HCT116 (cell line): ENCODE results near the gene ARFGAP1. TPM values are rescaled to one million over a fixed set of nuclear protein-coding genes. Genes with fewer than 3 reads are reported as not detected.
A peak's percentile ranks its signal among the peaks of the same experiment; 100 is the strongest.

Source experiments
- ATAC-seq: fragments of 200-7000 bp; cut with Tn5 transposase; 2 replicates; pipeline ENCODE4 v1.9.1; 2020; ENCODE audit warnings: mild to moderate bottlenecking, moderate library complexity
- BruUV-seq: library from RNA; stranded (reverse); fragments of 400-500 nt; replicated peaks from 2 replicates; lab custom pipeline; 2021; lab: Mats Ljungman, UMichigan
- CTCF ChIA-PET: fragments of 300-600 bp; sonication (Branson Sonifier 250); formaldehyde crosslinking; loops from one replicate; lab custom pipeline; 2021; ENCODE audit warnings: antibody characterized with exemption; lab: Charles Lee
- POLR2A ChIA-PET: fragments of 300-600, 350-600 bp; sonication (Branson Sonifier 250); formaldehyde crosslinking; loops from one replicate; lab custom pipeline; 2021; ENCODE audit warnings: antibody characterized with exemption; lab: Charles Lee
- RAD21 ChIA-PET, 2 experiments: fragments of 300-600 bp; sonication (Branson Sonifier 250); formaldehyde crosslinking; loops; one replicate each; lab custom pipeline; 2023; ENCODE audit warnings: low total read pairs in 2 of 2; ENCODE audit not compliant: uncharacterized antibody in 2 of 2, unreplicated experiment in 2 of 2, low non-redundant PET in 1 of 2; lab: Charles Lee
- DNase-seq: peaks from one replicate; pipeline ENCODE4 v3.0.0-alpha.2; 2010; ENCODE audit warnings: low read depth, low spot score
- H2AFZ ChIP-seq: fragments of 200-600 bp; shearing (Covaris generic), sonication (generic); 2 replicates; pipeline ENCODE4 v1.6.1; 2017; ENCODE audit warnings: low read depth, mixed run types, mixed read lengths, antibody characterized with exemption, low read length; ENCODE audit not compliant: poor library complexity, severe bottlenecking
- H3K27ac ChIP-seq: 2 replicates; pipeline ENCODE4 v1.5.1; 2012; ENCODE audit warnings: low read depth, low read length
- H3K27me3 ChIP-seq: fragments of 200-600 bp; sonication (generic); 2 replicates; pipeline ENCODE4 v1.6.1; 2016; ENCODE audit warnings: mixed run types, low read length, mixed read lengths; ENCODE audit not compliant: insufficient read depth
- H3K36me3 ChIP-seq, 2 experiments: fragments of 200-500 bp in 1 of 2; fragments of 200-600 bp in 1 of 2; sonication (Bioruptor generic) in 1 of 2; sonication (generic) in 1 of 2; 2 replicates each; pipeline versions ENCODE4 v1.5.1 to v1.6.1; 2014 to 2016; ENCODE audit warnings: low read length in 2 of 2, inconsistent platforms in 1 of 2, mixed read lengths in 1 of 2, mixed run types in 1 of 2; ENCODE audit not compliant: insufficient read depth in 2 of 2, control insufficient read depth in 1 of 2
- H3K4me1 ChIP-seq, 2 experiments: fragments of 200-600 bp in 1 of 2; sonication (generic) in 1 of 2; 2 replicates each; pipeline versions ENCODE4 v1.5.1 to v1.6.1; 2012 to 2017; ENCODE audit warnings: low read length in 2 of 2, inconsistent platforms in 1 of 2, mild to moderate bottlenecking in 1 of 2, mixed read lengths in 1 of 2, mixed run types in 1 of 2, moderate library complexity in 1 of 2; ENCODE audit not compliant: insufficient read depth in 2 of 2, control insufficient read depth in 1 of 2
- H3K4me2 ChIP-seq: fragments of 200-600 bp; sonication (generic); 2 replicates; pipeline ENCODE4 v1.6.1; 2017; ENCODE audit warnings: mixed run types, low read length, mixed read lengths
- H3K4me3 ChIP-seq, 2 experiments: fragments of 200-600 bp in 1 of 2; sonication (generic) in 1 of 2; replicated peaks in 1 of 2; 2 replicates each; pipeline ENCODE4 v1.5.1; 2011 to 2016; ENCODE audit warnings: low read length in 2 of 2, control low read depth in 1 of 2, low read depth in 1 of 2, mild to moderate bottlenecking in 1 of 2, mixed read lengths in 1 of 2, mixed run types in 1 of 2
- H3K79me2 ChIP-seq: fragments of 200-600 bp; sonication (generic); 2 replicates; pipeline ENCODE4 v1.6.1; 2017; ENCODE audit warnings: mild to moderate bottlenecking, mixed run types, low read length, moderate library complexity, mixed read lengths; ENCODE audit not compliant: insufficient read depth
- H3K9ac ChIP-seq: fragments of 200-600 bp; sonication (generic); 2 replicates; pipeline ENCODE4 v1.6.1; 2016; ENCODE audit warnings: low read length, mixed read lengths
- H3K9me2 ChIP-seq: fragments of 200-600 bp; sonication (generic), shearing (Covaris generic); 2 replicates; pipeline ENCODE4 v1.6.1; 2017; ENCODE audit warnings: mixed run types, mild to moderate bottlenecking, moderate library complexity; ENCODE audit not compliant: insufficient read depth
- H3K9me3 ChIP-seq, 2 experiments: fragments of 200-500 bp in 1 of 2; fragments of 200-600 bp in 1 of 2; sonication (Bioruptor generic) in 1 of 2; sonication (generic) in 1 of 2; 2 replicates each; pipeline ENCODE4 v1.6.1; 2014 to 2017; ENCODE audit warnings: low read length in 2 of 2, mixed read lengths in 2 of 2, inconsistent platforms in 1 of 2, low read depth in 1 of 2, mild to moderate bottlenecking in 1 of 2, mixed run types in 1 of 2, moderate library complexity in 1 of 2; ENCODE audit not compliant: control insufficient read depth in 1 of 2, insufficient read depth in 1 of 2
- H4K20me1 ChIP-seq: fragments of 200-600 bp; sonication (generic), shearing (Covaris generic); 2 replicates; pipeline ENCODE4 v1.6.1; 2017; ENCODE audit warnings: mixed run types, mild to moderate bottlenecking, moderate library complexity; ENCODE audit not compliant: insufficient read depth
- CBX3 ChIP-seq: IDR thresholded peaks from 2 replicates; pipeline ENCODE4 v1.6.1; 2012; ENCODE audit warnings: low read depth
- CTCF ChIP-seq, 3 experiments: fragments of 200-600 bp in 1 of 3; sonication (generic) in 1 of 3; IDR thresholded peaks in 2 of 3; conservative IDR thresholded peaks in 1 of 3; 2 replicates each; pipeline ENCODE4 v1.5.1; 2012 to 2017; ENCODE audit warnings: low read depth in 2 of 3, low read length in 2 of 3, antibody characterized with exemption in 1 of 3, borderline replicate concordance in 1 of 3, control low read depth in 1 of 3, mild to moderate bottlenecking in 1 of 3, mixed read lengths in 1 of 3, mixed run types in 1 of 3, moderate library complexity in 1 of 3; ENCODE audit not compliant: insufficient read depth in 1 of 3
- EGR1 ChIP-seq: IDR thresholded peaks from 2 replicates; pipeline ENCODE4 v1.6.1; 2012; ENCODE audit warnings: low read depth
- ELF1 ChIP-seq: IDR thresholded peaks from 2 replicates; pipeline ENCODE4 v1.6.1; 2012; ENCODE audit warnings: low read depth, borderline replicate concordance
- EZH2phosphoT487 ChIP-seq: fragments of 200-600 bp; IDR thresholded peaks from 2 replicates; pipeline ENCODE4 v1.6.1; 2018; ENCODE audit warnings: antibody characterized with exemption, borderline replicate concordance
- FOSL1 ChIP-seq: IDR thresholded peaks from 2 replicates; pipeline ENCODE4 v1.6.1; 2012; ENCODE audit warnings: low read depth
- POLR2AphosphoS5 ChIP-seq: IDR thresholded peaks from 2 replicates; pipeline ENCODE4 v1.6.1; 2011; ENCODE audit warnings: mild to moderate bottlenecking, low read depth, low read length, moderate library complexity
- REST ChIP-seq: IDR thresholded peaks from 2 replicates; pipeline ENCODE4 v1.6.1; 2012; ENCODE audit warnings: low read depth
- SIN3A ChIP-seq: IDR thresholded peaks from 2 replicates; pipeline ENCODE4 v1.6.1; 2012; ENCODE audit warnings: low read depth
- ZNF274 ChIP-seq: fragments of 200-500 bp; sonication (Bioruptor generic); IDR thresholded peaks from 2 replicates; pipeline ENCODE4 v1.6.1; 2014; ENCODE audit warnings: mild to moderate bottlenecking, low read depth, low read length, inconsistent platforms
- intact Hi-C: fragments of 100-400 bp; cut with micrococcal nuclease; formaldehyde crosslinking; loops from 2 replicates; pipeline ENCODE4 v1.10.0; 2022
- total RNA-seq: library from RNA; stranded (reverse); gene quantifications from one replicate; pipeline ENCODE4 v1.2.1, GENCODE V29; 2021; ENCODE audit not compliant: unreplicated experiment
- TF ChIP-seq, protein P1 (sequence below): IDR thresholded peaks from 2 replicates; pipeline ENCODE4 v1.6.1; 2012

The ARFGAP1 gene
- total RNA-seq, 1 experiment from 2014 or later: 94.4 TPM

DNA sequence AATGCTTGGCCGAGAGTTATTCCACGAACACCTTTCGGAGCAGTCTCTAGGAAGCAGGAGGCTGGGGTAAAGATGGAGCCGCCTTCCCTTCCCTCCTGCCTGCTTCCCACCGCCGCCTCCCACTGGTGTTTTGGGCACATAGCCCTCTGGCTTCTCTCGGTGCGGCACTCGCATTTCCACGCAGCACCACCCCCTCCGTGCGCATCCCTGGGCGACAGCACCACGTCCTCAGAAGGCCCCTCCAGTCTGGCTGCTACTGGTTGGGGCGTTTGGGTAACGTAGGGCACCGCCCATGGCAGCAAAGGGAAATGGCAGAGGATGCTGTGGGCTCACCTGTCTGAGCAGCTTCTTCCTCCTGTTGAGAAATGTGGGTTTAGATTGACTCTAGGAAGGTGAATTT is 22.8 kb downstream of the ARFGAP1 start:
- Histone ChIP-seq H3K79me2 (no peaks in the 10 kb centered on the region), H3K4me3 (no peak overlapping the region), H3K9me2 (no peaks in the 10 kb centered on the region)
- intact Hi-C loops: no loop called here
- TF ChIP-seq POLR2AphosphoS5 (no peak), CTCF (IDR thresholded peaks at IDR 0.05 in 2 of 3, conservative IDR thresholded peaks at IDR 0.05 in 1 of 3; ENCODE audit: borderline replicate concordance in 1 of 3, insufficient read depth in 1 of 3, low read depth in 2 of 3, low read length in 2 of 3) (peak; percentile 9 to 45 (median 28); a peak in 3 of 6 replicates)
- TF ChIP-seq, all 23 proteins: peak for 1
- Histone ChIP-seq H3K27me3 (peaks cover 3% of the 10 kb centered on the region; the same call in 1 of the 2 replicates), H3K27ac (no peak overlapping the region), H3K4me2 (no peak overlapping the region), H2AFZ (no peak overlapping the region), H3K9me3 (no peaks in the 10 kb centered on the region), H3K4me1 (peaks cover 4 to 17% of the 10 kb centered on the region in 2 experiments; a peak in 3 of 4 replicates), H3K36me3 (no peaks in the 10 kb centered on the region), H3K9ac (no peak overlapping the region), H4K20me1 (no peaks in the 10 kb centered on the region)
- ATAC-seq (peak; percentile 37), DNase-seq (no peak)
- POLR2A ChIA-PET: no interaction called here
- RAD21 ChIA-PET: no interaction called here
- CTCF ChIA-PET: interaction anchor here (1.4 kb wide), 2 partner anchors 72 to 86 kb away, joined by 4 read pairs; no protein-coding TSS in a partner anchor
- no TSS peak for BruUV-seq

DNA sequence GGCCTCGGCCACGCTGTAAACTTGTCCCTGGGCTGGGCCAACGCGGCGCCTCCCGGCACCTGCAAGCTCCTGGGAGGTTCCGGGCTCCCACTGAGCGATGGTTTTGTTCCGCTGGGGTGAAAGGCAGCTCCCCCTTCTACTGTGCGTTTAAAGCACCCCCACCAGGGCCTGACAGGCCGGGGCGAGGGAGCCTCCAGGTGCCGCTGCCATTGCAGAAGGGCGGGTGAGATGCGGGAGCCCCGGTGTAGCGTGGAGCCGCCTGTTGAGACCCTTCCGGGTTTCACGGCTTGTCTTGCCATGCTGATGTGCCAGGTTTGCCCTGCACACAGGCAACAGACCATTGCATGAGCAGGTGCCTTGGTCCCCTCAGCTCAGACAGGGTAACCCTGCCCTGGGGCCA is 23.2 kb downstream of the ARFGAP1 start:
- ATAC-seq (no peak), DNase-seq (no peak)
- Histone ChIP-seq H3K9me3 (no peaks in the 10 kb centered on the region), H3K4me3 (no peak overlapping the region), H3K27ac (no peak overlapping the region), H3K4me2 (no peak overlapping the region), H3K79me2 (no peaks in the 10 kb centered on the region), H3K4me1 (peaks cover 3 to 13% of the 10 kb centered on the region in 2 experiments; a peak in 3 of 4 replicates), H3K27me3 (peaks cover 3% of the 10 kb centered on the region; the same call in 1 of the 2 replicates), H3K9me2 (no peaks in the 10 kb centered on the region), H3K36me3 (no peaks in the 10 kb centered on the region), H2AFZ (no peak overlapping the region), H4K20me1 (no peaks in the 10 kb centered on the region), H3K9ac (no peak overlapping the region)
- BruUV-seq: no TSS peak
- intact Hi-C loops: no loop called here
- RAD21 ChIA-PET: no interaction called here
- CTCF ChIA-PET: no interaction called here
- POLR2A ChIA-PET: no interaction called here
- no peak for TF ChIP-seq EZH2phosphoT487
- TF ChIP-seq SIN3A: no peak
- TF ChIP-seq, protein P1, sequence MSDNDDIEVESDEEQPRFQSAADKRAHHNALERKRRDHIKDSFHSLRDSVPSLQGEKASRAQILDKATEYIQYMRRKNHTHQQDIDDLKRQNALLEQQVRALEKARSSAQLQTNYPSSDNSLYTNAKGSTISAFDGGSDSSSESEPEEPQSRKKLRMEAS: no peak
- no peak for TF ChIP-seq ZNF274
- no peak for TF ChIP-seq EGR1
- TF ChIP-seq CBX3: no peak
- TF ChIP-seq REST: no peak
- TF ChIP-seq FOSL1: no peak
- no peak for TF ChIP-seq ELF1
- TF ChIP-seq, all 23 proteins: peak for 0
